Measurements from ENCODE around the gene CREB3.

DNA sequence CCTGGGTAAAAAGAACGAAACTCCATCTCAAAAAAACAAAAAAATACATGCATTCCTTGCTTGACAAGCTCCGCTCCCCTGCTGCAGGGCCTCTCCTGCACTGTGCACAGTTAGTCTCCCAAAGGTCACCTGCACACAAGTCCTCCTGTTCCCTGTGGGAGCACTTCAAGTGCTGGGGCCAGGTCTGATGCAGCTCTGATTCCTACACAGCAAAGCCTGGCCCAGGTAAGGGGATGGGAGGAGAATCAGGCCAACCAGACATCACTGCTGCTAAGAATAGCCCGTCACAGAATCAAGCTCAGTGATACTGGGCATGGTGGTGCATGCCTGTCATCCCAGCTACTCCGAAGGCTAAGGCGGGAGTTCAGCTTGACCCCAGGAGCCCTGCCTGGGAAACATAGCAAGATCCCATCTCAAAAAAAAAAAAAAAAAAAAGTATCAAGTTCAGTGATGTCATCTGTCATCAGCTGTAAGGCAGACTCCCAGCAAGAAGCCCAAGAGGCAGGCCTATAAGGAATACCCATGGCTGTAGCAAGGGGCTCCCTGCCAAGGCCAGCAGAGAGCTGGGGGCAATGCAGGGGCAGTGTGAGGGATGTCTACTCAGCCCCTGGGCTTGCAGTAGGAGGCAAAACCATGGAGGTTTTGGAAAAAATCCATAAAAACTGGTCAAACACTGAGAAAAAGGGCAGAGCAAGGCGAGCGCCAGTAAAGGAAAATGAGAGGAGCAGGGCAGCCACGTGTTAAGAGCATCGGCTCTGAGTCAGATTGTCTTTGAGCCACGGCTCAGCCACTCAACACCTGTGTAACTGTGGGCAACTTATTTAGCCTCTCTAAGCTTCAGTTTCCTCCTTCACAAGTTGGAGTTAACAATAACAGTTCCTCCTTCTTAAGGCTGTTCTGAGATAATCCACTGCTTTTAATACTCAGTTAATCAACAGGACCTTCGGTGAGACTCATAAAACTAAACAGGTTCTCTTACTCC, 46.0 kb upstream of the CREB3 start:
- no peak for TF ChIP-seq POLR2A (IDR thresholded peaks at IDR 0.05; ENCODE audit: extremely low read depth, insufficient read length)
- TF ChIP-seq CTCF (IDR thresholded peaks at IDR 0.05; ENCODE audit: low read depth, low read length) = no peak
- no peak for TF ChIP-seq MYC (IDR thresholded peaks at IDR 0.05; ENCODE audit: low read depth, low read length)
- TF ChIP-seq, protein P1, sequence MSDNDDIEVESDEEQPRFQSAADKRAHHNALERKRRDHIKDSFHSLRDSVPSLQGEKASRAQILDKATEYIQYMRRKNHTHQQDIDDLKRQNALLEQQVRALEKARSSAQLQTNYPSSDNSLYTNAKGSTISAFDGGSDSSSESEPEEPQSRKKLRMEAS (IDR thresholded peaks at IDR 0.05; ENCODE audit: low read depth, low read length) = no peak
